Measurements from ENCODE around the gene GYPA. TPM values are rescaled to one million over a fixed set of nuclear protein-coding genes. Genes with fewer than 3 reads are reported as not detected.
"Not testable (repeated sequence)": the region's sequence is repeated elsewhere in the genome, so short reads cannot be mapped to it uniquely, and the experiment has no call there.

GYPA gene
- total RNA-seq, 6 experiments from 2014 or later = 0.20 to 3.6 (median 1.4) TPM; not detected in 3

GRCh38 chr4:144141493-144141892, 975 bp upstream of the GYPA start:
- Histone ChIP-seq H3K36me3 (no peaks in the 10 kb centered on the region), H3K27me3 (no peaks in the 10 kb centered on the region), H3K4me1 (no peaks in the 10 kb centered on the region), H3K27ac (no peak overlapping the region), H3K9me3 (no peaks in the 10 kb centered on the region), H3K4me3 (no peak overlapping the region)
- WGBS (ENCODE audit: insufficient coverage, low coverage, low lambda C conversion rate, missing lambda C conversion rate) = 52% methylated on average over 2 of the region's 2 CpGs
- intact Hi-C loops (cut with DNase I) = no loop called here
- ATAC-seq (no peak), DNase-seq (no peak)
- TF ChIP-seq POLR2A (IDR thresholded peaks at IDR 0.05) (no peak), CTCF (IDR thresholded peaks at IDR 0.05) (no peak)

- intact Hi-C loops (cut with DNase I); H3K4me3 ChIP-seq; H3K36me3 ChIP-seq; H3K9me3 ChIP-seq; ATAC-seq; DNase-seq; H3K27me3 ChIP-seq; H3K4me1 ChIP-seq; H3K27ac ChIP-seq: not testable (repeated sequence)
- 57% methylated on average over 4 of the region's 4 CpGs for WGBS (ENCODE audit: insufficient coverage, low coverage, low lambda C conversion rate, missing lambda C conversion rate)
Observed at GRCh38 chr4:144139991-144140390, 527 bp downstream of the GYPA start.

- 40% methylated on average over 2 of the region's 2 CpGs for WGBS (ENCODE audit: insufficient coverage, low coverage, low lambda C conversion rate, missing lambda C conversion rate)
- H3K27ac ChIP-seq; H3K4me1 ChIP-seq; ATAC-seq; H3K4me3 ChIP-seq; H3K27me3 ChIP-seq; H3K9me3 ChIP-seq; DNase-seq; H3K36me3 ChIP-seq; intact Hi-C loops (cut with DNase I): not testable (repeated sequence)
Observed at GRCh38 chr4:144139547-144139946, 971 bp downstream of the GYPA start.

- H3K27me3 ChIP-seq; H3K36me3 ChIP-seq; H3K27ac ChIP-seq; H3K4me1 ChIP-seq; intact Hi-C loops (cut with DNase I); ATAC-seq; DNase-seq; H3K4me3 ChIP-seq; H3K9me3 ChIP-seq: not testable (repeated sequence)
- 64% methylated on average over 4 of the region's 4 CpGs for WGBS (ENCODE audit: insufficient coverage, low coverage, low lambda C conversion rate, missing lambda C conversion rate)
Observed at GRCh38 chr4:144138239-144138638, 2.3 kb downstream of the GYPA start.

- H3K27me3 ChIP-seq; DNase-seq; intact Hi-C loops (cut with DNase I); H3K4me3 ChIP-seq; H3K36me3 ChIP-seq; H3K27ac ChIP-seq; H3K9me3 ChIP-seq; ATAC-seq; H3K4me1 ChIP-seq: not testable (repeated sequence)
- WGBS (ENCODE audit: insufficient coverage, low coverage, low lambda C conversion rate, missing lambda C conversion rate) = 73% methylated on average over 8 of the region's 8 CpGs
Observed at GRCh38 chr4:144137137-144137931, 3.2 kb downstream of the GYPA start.

GRCh38 chr4:144136189-144136588, 4.3 kb downstream of the GYPA start:
- H3K27me3 ChIP-seq; ATAC-seq; H3K4me3 ChIP-seq; H3K4me1 ChIP-seq; intact Hi-C loops (cut with DNase I); H3K27ac ChIP-seq; H3K9me3 ChIP-seq; H3K36me3 ChIP-seq; DNase-seq: not testable (repeated sequence)
- 47% methylated on average over 4 of the region's 4 CpGs for WGBS (ENCODE audit: insufficient coverage, low coverage, low lambda C conversion rate, missing lambda C conversion rate)

GRCh38 chr4:144130167-144130566, 10.4 kb downstream of the GYPA start:
- H3K27me3 ChIP-seq; DNase-seq; H3K4me1 ChIP-seq; H3K27ac ChIP-seq; H3K36me3 ChIP-seq; intact Hi-C loops (cut with DNase I); ATAC-seq; H3K9me3 ChIP-seq; H3K4me3 ChIP-seq: not testable (repeated sequence)
- 9% methylated on average over 1 of the region's 1 CpG for WGBS (ENCODE audit: insufficient coverage, low coverage, low lambda C conversion rate, missing lambda C conversion rate)

- intact Hi-C loops (cut with DNase I); H3K27me3 ChIP-seq; H3K4me3 ChIP-seq; H3K27ac ChIP-seq; ATAC-seq; DNase-seq; H3K36me3 ChIP-seq; H3K9me3 ChIP-seq; H3K4me1 ChIP-seq: not testable (repeated sequence)
- WGBS (ENCODE audit: insufficient coverage, low coverage, low lambda C conversion rate, missing lambda C conversion rate) = 55% methylated on average over 3 of the region's 4 CpGs
Observed at GRCh38 chr4:144129336-144129875, 11.1 kb downstream of the GYPA start.

GRCh38 chr4:144128709-144129320, 11.7 kb downstream of the GYPA start:
- DNase-seq; H3K36me3 ChIP-seq; H3K9me3 ChIP-seq; H3K27me3 ChIP-seq; ATAC-seq; intact Hi-C loops (cut with DNase I); H3K4me3 ChIP-seq; H3K4me1 ChIP-seq; H3K27ac ChIP-seq: not testable (repeated sequence)
- 16% methylated on average over 2 of the region's 5 CpGs for WGBS (ENCODE audit: insufficient coverage, low coverage, low lambda C conversion rate, missing lambda C conversion rate)

GRCh38 chr4:144125109-144125508, 15.4 kb downstream of the GYPA start:
- H3K4me1 ChIP-seq; H3K27me3 ChIP-seq; ATAC-seq; H3K36me3 ChIP-seq; H3K27ac ChIP-seq; H3K9me3 ChIP-seq; intact Hi-C loops (cut with DNase I); DNase-seq; H3K4me3 ChIP-seq: not testable (repeated sequence)
- 29% methylated on average over 1 of the region's 2 CpGs for WGBS (ENCODE audit: insufficient coverage, low coverage, low lambda C conversion rate, missing lambda C conversion rate)
